MV-4-11 (cell line): ENCODE data around the gene SHISA6.
"Not testable (repeated sequence)": the region's sequence is repeated elsewhere in the genome, so short reads cannot be mapped to it uniquely, and the experiment has no call there.

Source experiments
- DNase-seq: peaks from one replicate; lab custom pipeline; 2025; lab: John Stamatoyannopoulos, UW

SHISA6 gene

GRCh38 chr17:11303773-11304394 is 62.9 kb downstream of the SHISA6 start:
- no peak for DNase-seq

GRCh38 chr17:11304568-11304967 is 63.6 kb downstream of the SHISA6 start:
- no peak for DNase-seq

- DNase-seq = no peak
These were observed 64.5 kb downstream of the SHISA6 start for GRCh38 chr17:11305524-11305923.

- no peak for DNase-seq
These were observed 67.5 kb downstream of the SHISA6 start for GRCh38 chr17:11308531-11308930.

- DNase-seq = no peak
These were observed 68.0 kb downstream of the SHISA6 start for GRCh38 chr17:11309033-11309432.

- DNase-seq = no peak
These were observed 68.8 kb downstream of the SHISA6 start for GRCh38 chr17:11309850-11310249.

GRCh38 chr17:11316451-11316850 is 75.4 kb downstream of the SHISA6 start:
- DNase-seq = not testable (repeated sequence)

- no peak for DNase-seq
These were observed 77.2 kb downstream of the SHISA6 start for GRCh38 chr17:11318207-11318606.

GRCh38 chr17:11319894-11320293 is 78.9 kb downstream of the SHISA6 start:
- DNase-seq = no peak

GRCh38 chr17:11324021-11324420 is 83.0 kb downstream of the SHISA6 start:
- no peak for DNase-seq

GRCh38 chr17:11324846-11325420 is 83.9 kb downstream of the SHISA6 start:
- DNase-seq = no peak

GRCh38 chr17:11326492-11326891 is 85.5 kb downstream of the SHISA6 start:
- no peak for DNase-seq

- DNase-seq = no peak
These were observed 87.8 kb downstream of the SHISA6 start for GRCh38 chr17:11328770-11329169.

GRCh38 chr17:11330006-11330405 is 89.0 kb downstream of the SHISA6 start:
- DNase-seq = no peak

GRCh38 chr17:11330826-11331225 is 89.8 kb downstream of the SHISA6 start:
- DNase-seq = no peak

- no peak for DNase-seq
These were observed 90.8 kb downstream of the SHISA6 start for GRCh38 chr17:11331547-11332513.

- DNase-seq = no peak
These were observed 91.7 kb downstream of the SHISA6 start for GRCh38 chr17:11332706-11333105.

- DNase-seq = no peak
These were observed 93.5 kb downstream of the SHISA6 start for GRCh38 chr17:11334493-11334892.

- DNase-seq = no peak
These were observed 95.3 kb downstream of the SHISA6 start for GRCh38 chr17:11336290-11336689.

- no peak for DNase-seq
These were observed 99.8 kb downstream of the SHISA6 start for GRCh38 chr17:11340803-11341202.

- DNase-seq = no peak
These were observed 101.1 kb downstream of the SHISA6 start for GRCh38 chr17:11342138-11342537.

GRCh38 chr17:11349106-11349505 is 108.1 kb downstream of the SHISA6 start:
- no peak for DNase-seq

- DNase-seq = no peak
These were observed 110.5 kb downstream of the SHISA6 start for GRCh38 chr17:11351479-11351878.
